ENCODE results near the gene TMC2.
A peak's percentile ranks its signal among the peaks of the same experiment; 100 is the strongest.

TMC2 gene

DNA sequence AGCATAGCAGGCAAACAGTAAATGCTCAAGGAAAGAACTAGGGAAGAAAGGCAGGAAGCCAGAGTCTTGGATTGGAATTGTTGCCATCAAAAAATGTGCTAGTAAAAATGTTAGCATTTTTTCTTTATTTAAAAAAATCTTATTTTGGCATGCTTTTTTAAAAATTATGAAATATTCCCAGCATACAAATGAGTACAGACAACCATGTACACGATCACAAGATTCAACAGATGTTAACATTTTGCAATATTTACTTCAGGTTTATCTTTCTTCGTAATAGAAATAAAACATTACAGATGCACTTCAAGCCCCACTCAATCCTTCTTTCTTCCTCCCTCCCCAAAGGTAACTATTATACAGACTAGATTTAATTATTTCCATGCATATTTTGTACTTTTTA, 88.7 kb downstream of the TMC2 start:
- no peak for DNase-seq (ENCODE audit: low read depth)
- TF ChIP-seq, protein P1, sequence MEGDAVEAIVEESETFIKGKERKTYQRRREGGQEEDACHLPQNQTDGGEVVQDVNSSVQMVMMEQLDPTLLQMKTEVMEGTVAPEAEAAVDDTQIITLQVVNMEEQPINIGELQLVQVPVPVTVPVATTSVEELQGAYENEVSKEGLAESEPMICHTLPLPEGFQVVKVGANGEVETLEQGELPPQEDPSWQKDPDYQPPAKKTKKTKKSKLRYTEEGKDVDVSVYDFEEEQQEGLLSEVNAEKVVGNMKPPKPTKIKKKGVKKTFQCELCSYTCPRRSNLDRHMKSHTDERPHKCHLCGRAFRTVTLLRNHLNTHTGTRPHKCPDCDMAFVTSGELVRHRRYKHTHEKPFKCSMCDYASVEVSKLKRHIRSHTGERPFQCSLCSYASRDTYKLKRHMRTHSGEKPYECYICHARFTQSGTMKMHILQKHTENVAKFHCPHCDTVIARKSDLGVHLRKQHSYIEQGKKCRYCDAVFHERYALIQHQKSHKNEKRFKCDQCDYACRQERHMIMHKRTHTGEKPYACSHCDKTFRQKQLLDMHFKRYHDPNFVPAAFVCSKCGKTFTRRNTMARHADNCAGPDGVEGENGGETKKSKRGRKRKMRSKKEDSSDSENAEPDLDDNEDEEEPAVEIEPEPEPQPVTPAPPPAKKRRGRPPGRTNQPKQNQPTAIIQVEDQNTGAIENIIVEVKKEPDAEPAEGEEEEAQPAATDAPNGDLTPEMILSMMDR (IDR thresholded peaks at IDR 0.05; ENCODE audit: control insufficient read depth, extremely low read depth, insufficient read depth), result no peak
- no peak overlapping the region for H3K4me3 ChIP-seq (ENCODE audit: low read depth, low read length)

GRCh38 chr20:2626853-2627541, 90.6 kb downstream of the TMC2 start:
- DNase-seq (ENCODE audit: low read depth), result no peak
- H3K4me3 ChIP-seq (ENCODE audit: low read depth, low read length), result no peak overlapping the region
- TF ChIP-seq, protein P1 (IDR thresholded peaks at IDR 0.05; ENCODE audit: control insufficient read depth, extremely low read depth, insufficient read depth), result no peak

DNA sequence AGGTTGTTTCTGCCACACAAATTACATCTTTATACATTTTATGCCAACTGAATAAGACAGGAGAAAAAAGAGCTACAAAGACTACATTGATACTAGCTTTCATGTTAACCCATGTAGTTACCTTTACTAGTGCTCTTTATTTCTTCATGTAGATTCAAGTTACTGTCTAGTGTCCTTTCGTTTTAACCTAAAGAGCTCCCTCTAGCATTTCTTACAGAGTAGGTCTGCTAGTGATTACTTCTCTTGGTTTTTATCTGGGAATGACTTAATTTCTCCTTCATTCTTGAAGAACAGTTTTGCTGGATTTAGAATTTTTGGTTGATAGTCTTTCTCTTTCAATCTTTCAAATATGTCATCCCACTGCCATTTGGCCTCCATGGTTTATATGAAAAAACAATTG, 94.9 kb downstream of the TMC2 start:
- TF ChIP-seq, protein P1 (IDR thresholded peaks at IDR 0.05; ENCODE audit: control insufficient read depth, extremely low read depth, insufficient read depth), result peak; percentile 33; the same call in 1 of the 2 replicates
- H3K4me3 ChIP-seq (ENCODE audit: low read depth, low read length), result no peak overlapping the region
- DNase-seq (ENCODE audit: low read depth), result no peak

GRCh38 chr20:2633381-2633780, 97.0 kb downstream of the TMC2 start:
- TF ChIP-seq, protein P1 (IDR thresholded peaks at IDR 0.05; ENCODE audit: control insufficient read depth, extremely low read depth, insufficient read depth), result no peak
- no peak overlapping the region for H3K4me3 ChIP-seq (ENCODE audit: low read depth, low read length)
- peak; percentile 18 for DNase-seq (ENCODE audit: low read depth)

DNA sequence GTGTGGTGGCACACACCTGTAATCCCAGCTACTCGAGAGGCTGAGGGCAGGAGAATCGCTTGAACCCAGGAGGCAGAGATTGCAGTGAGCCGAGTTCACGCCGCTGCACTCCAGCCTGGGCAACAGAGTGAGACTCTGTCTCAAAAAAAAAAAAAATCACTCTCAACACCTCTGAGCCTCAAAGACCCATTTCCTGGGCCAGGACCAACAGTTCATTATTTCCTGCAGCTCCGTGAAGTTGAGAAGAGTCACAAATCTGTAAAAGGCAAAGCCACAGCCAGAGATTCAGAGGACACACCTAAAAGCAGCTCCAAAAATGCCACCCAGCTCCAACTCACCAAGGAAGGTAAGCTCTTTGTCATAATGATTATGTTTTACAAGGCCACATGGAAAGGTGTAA, 100.9 kb downstream of the TMC2 start:
- TF ChIP-seq, protein P1 (IDR thresholded peaks at IDR 0.05; ENCODE audit: control insufficient read depth, extremely low read depth, insufficient read depth), result no peak
- H3K4me3 ChIP-seq (ENCODE audit: low read depth, low read length), result no peak overlapping the region
- DNase-seq (ENCODE audit: low read depth), result no peak

GRCh38 chr20:2640260-2640659, 103.9 kb downstream of the TMC2 start:
- TF ChIP-seq, protein P1 (IDR thresholded peaks at IDR 0.05; ENCODE audit: control insufficient read depth, extremely low read depth, insufficient read depth), result no peak
- DNase-seq (ENCODE audit: low read depth), result no peak
- no peak overlapping the region for H3K4me3 ChIP-seq (ENCODE audit: low read depth, low read length)

- no peak for DNase-seq (ENCODE audit: low read depth)
- H3K4me3 ChIP-seq (ENCODE audit: low read depth, low read length), result no peak overlapping the region
- TF ChIP-seq, protein P1 (IDR thresholded peaks at IDR 0.05; ENCODE audit: control insufficient read depth, extremely low read depth, insufficient read depth), result no peak
These were observed 104.5 kb downstream of the TMC2 start for GRCh38 chr20:2640899-2641298.
